RWPE2 (cell line): ENCODE measurements around the gene DNAJB6.

Experiments
- ATAC-seq: fragments of 200-7000 bp; cut with Tn5 transposase; 3 replicates; pipeline ENCODE4 v1.9.1; 2021; ENCODE audit warnings: low read depth
- DNase-seq: peaks from one replicate; pipeline ENCODE4 v3.0.0-alpha.2; 2020; ENCODE audit warnings: low spot score
- H3K27ac ChIP-seq: fragments of 450-650 bp; 2 replicates; pipeline ENCODE4 v1.5.1; 2017; ENCODE audit warnings: mild to moderate bottlenecking; ENCODE audit not compliant: poor library complexity, severe bottlenecking
- H3K27me3 ChIP-seq: fragments of 250-450 bp; sonication (Bioruptor Pico); 2 replicates; pipeline ENCODE4 v1.5.1; 2021; ENCODE audit warnings: mild to moderate bottlenecking, moderate library complexity; ENCODE audit not compliant: insufficient read depth, poor library complexity, severe bottlenecking
- H3K36me3 ChIP-seq: fragments of 250-450 bp; sonication (Bioruptor Pico); 2 replicates; pipeline ENCODE4 v1.5.1; 2020; ENCODE audit warnings: low read depth, mild to moderate bottlenecking, moderate library complexity
- H3K4me1 ChIP-seq: fragments of 250-450 bp; sonication (Bioruptor Pico); 2 replicates; pipeline ENCODE4 v1.5.1; 2021; ENCODE audit warnings: mild to moderate bottlenecking, moderate library complexity; ENCODE audit not compliant: insufficient read depth, poor library complexity, severe bottlenecking
- H3K4me3 ChIP-seq: fragments of 250-450 bp; sonication (Bioruptor Pico); 2 replicates; pipeline ENCODE4 v1.5.1; 2021; ENCODE audit warnings: mild to moderate bottlenecking, moderate library complexity; ENCODE audit not compliant: severe bottlenecking
- H3K9me3 ChIP-seq: fragments of 250-450 bp; sonication (Bioruptor Pico); 2 replicates; pipeline ENCODE4 v1.5.1; 2021; ENCODE audit warnings: mild to moderate bottlenecking, moderate library complexity; ENCODE audit not compliant: severe bottlenecking
- TF ChIP-seq, protein P1 (sequence below): fragments of 450-650 bp; IDR thresholded peaks from one replicate; pipeline ENCODE4 v1.5.1; 2017; ENCODE audit warnings: mild to moderate bottlenecking, moderate library complexity; ENCODE audit not compliant: poor library complexity, severe bottlenecking

Gene DNAJB6

DNA sequence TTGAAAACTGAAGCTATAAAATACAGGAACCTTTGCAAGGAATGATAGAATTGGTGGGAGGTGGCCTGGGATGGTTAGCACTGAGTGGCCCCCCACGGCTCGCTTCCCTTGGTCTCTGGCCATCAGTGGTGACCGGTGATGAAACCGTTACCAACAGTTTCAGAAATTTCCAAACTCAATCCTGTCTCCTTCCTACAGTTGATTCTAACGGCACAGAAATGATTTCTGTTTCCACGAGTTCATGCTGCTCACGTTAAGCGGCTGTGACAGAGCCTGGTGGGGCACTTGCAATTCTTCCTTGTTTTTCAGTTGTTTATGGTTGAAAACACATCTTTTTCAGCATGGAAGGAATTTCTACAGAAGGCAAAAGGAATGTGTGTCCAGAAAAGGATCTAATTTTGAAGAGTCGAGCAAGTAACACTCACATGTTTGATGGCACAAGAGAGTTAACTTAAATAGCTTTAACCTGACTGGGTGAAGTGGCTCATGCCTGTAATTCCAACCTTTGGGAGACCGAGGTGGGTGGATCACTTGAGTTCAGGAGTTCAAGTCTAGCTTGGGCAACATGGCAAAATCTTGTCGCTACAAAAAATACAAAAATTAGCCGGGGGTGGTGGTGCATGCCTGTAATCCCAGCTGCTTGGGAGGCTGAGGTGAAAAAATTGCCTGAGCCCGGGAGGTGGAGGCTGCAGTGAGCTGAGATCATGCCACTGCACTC lies 100.1 kb downstream of the DNAJB6 start:
- Histone ChIP-seq H3K27me3 (no peaks in the 10 kb centered on the region), H3K4me3 (no peak overlapping the region), H3K9me3 (no peaks in the 10 kb centered on the region), H3K4me1 (no peaks in the 10 kb centered on the region), H3K36me3 (no peaks in the 10 kb centered on the region), H3K27ac (no peak overlapping the region)
- TF ChIP-seq, protein P1, sequence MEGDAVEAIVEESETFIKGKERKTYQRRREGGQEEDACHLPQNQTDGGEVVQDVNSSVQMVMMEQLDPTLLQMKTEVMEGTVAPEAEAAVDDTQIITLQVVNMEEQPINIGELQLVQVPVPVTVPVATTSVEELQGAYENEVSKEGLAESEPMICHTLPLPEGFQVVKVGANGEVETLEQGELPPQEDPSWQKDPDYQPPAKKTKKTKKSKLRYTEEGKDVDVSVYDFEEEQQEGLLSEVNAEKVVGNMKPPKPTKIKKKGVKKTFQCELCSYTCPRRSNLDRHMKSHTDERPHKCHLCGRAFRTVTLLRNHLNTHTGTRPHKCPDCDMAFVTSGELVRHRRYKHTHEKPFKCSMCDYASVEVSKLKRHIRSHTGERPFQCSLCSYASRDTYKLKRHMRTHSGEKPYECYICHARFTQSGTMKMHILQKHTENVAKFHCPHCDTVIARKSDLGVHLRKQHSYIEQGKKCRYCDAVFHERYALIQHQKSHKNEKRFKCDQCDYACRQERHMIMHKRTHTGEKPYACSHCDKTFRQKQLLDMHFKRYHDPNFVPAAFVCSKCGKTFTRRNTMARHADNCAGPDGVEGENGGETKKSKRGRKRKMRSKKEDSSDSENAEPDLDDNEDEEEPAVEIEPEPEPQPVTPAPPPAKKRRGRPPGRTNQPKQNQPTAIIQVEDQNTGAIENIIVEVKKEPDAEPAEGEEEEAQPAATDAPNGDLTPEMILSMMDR = no peak
- ATAC-seq (no peak), DNase-seq (no peak)

DNA sequence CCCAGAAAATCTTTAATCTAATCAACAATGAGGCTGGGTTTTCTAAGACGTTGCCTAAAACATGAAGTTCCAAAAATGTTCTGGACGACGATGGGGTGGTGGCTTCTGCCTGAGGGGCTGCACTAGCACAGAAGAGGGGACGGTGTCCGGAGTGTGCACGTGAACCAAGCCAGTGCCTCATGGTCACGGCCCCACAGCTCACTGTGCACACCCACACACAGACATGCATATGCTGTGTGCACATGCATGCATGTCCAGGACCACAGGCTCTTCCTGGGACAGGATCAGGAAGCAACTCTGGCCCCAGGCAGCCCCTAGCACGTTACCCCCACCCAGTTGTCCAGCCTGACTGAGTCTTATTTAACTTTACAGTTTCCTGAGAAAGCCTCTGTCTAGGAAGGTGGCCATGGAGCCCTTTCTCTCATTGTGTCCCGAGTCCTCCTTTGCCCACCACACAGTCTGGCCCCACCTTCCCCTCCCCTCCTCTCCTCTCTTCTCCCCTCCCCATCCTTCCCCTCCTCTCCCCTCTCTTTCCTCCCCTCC lies 100.8 kb downstream of the DNAJB6 start:
- Histone ChIP-seq H3K4me1 (no peaks in the 10 kb centered on the region), H3K27me3 (no peaks in the 10 kb centered on the region), H3K27ac (no peak overlapping the region), H3K4me3 (no peak overlapping the region), H3K36me3 (no peaks in the 10 kb centered on the region), H3K9me3 (no peaks in the 10 kb centered on the region)
- DNase-seq (peak; percentile 17), ATAC-seq (no peak)
- TF ChIP-seq, protein P1 = no peak

DNA sequence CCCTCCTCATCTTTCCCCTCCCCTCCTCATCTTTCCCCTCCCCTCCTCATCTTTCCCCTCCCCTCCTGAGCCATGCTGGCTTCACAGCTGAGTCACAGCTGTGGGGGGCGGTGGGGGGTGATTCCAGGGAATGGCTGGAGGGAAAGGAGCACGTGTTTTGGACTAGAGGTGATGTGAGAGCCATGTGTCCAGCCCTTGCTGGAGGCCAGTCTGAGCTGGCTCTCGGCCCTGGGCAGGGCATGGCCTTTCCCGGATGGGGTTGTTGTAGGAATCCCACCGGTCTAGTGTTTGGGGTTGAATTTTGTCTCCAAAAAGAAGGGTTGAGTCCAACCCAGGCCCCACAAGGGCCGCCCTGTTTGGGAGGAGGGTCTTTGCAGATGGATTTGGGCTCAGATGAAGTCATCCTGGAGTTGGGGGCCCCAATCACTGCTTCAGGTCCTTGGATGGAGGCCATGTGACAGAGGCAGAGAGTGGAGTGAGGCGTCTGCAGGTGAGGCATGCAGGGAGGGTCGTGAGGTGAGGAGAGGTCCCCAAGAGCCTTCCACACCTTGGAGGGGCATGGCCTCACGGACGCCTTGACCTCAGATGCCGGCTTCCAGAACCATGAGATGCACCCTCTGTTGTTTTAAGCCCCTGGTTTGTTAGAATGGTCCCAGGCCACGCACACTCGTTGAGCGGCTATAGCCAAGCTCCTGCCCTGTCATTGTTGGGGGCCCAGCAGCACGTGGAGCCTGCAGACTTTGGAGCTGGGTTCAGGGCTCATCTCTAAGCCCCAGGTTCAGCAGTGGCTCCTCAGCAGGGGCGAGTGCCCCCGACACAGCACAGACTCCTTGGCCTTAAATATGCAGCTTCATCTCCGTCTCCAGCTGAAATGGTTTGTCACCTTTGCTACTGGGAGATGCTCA lies 101.6 kb downstream of the DNAJB6 start:
- Histone ChIP-seq H3K27ac (no peak overlapping the region), H3K36me3 (no peaks in the 10 kb centered on the region), H3K4me3 (no peak overlapping the region), H3K4me1 (no peaks in the 10 kb centered on the region), H3K27me3 (no peaks in the 10 kb centered on the region), H3K9me3 (no peaks in the 10 kb centered on the region)
- peak; percentile 34 for DNase-seq
- no peak for ATAC-seq
- TF ChIP-seq, protein P1 = no peak

DNA sequence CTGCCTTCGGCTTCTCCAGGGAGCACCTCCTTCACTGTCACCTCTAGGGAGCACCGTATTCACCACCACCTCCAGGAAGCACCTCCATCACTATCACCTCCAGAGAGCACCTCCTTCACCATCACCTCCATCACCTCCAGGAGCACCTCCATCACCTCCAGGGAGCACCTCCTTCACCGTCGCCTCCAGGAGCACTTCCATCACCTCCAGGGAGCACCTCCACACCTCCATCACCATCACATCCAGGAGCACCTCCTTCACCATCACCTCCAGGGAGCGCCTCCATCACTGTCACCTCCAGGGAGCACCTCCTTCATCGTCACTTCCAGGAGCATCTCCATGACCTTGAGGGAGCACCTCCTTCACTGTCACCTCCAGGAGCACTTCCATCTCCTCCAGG lies 102.3 kb downstream of the DNAJB6 start:
- Histone ChIP-seq H3K4me1 (no peaks in the 10 kb centered on the region), H3K27me3 (no peaks in the 10 kb centered on the region), H3K36me3 (no peaks in the 10 kb centered on the region), H3K9me3 (no peaks in the 10 kb centered on the region), H3K4me3 (no peak overlapping the region), H3K27ac (no peak overlapping the region)
- DNase-seq (peak; percentile 30), ATAC-seq (no peak)
- TF ChIP-seq, protein P1 = no peak
